PC-3 (cell line): Measurements from ENCODE around the gene CPA3. TPM values are rescaled to one million over a fixed set of nuclear protein-coding genes. Genes with fewer than 3 reads are reported as not detected.

Source experiments
- ATAC-seq: fragments of 200-7000 bp; cut with Tn5 transposase; 2 replicates; pipeline ENCODE4 v1.9.1; 2020; ENCODE audit warnings: mild to moderate bottlenecking, moderate library complexity
- BruUV-seq: library from RNA; stranded (reverse); fragments of 400-500 nt; replicated peaks from 2 replicates; lab custom pipeline; 2021; lab: Mats Ljungman, UMichigan
- CTCF ChIA-PET: fragments of 300-600 bp; sonication (Branson Sonifier 250); formaldehyde crosslinking; loops from one replicate; lab custom pipeline; 2022; ENCODE audit warnings: antibody characterized with exemption; lab: Charles Lee
- POLR2A ChIA-PET: fragments of 300-600 bp; sonication (Branson Sonifier 250); formaldehyde crosslinking; loops from one replicate; lab custom pipeline; 2022; ENCODE audit warnings: antibody characterized with exemption; ENCODE audit not compliant: unreplicated experiment; lab: Charles Lee
- DNase-seq: peaks from one replicate; pipeline ENCODE4 v3.0.0-alpha.2; 2015
- H2AFZ ChIP-seq: fragments of 300-600 bp; sonication (generic); 2 replicates; pipeline ENCODE4 v1.6.0; 2016; ENCODE audit warnings: antibody characterized with exemption, low read length
- H3F3A ChIP-seq: fragments of 300-600 bp; sonication (generic); one replicate; pipeline ENCODE4 v1.6.0; 2017; ENCODE audit warnings: antibody characterized with exemption, low read length, control low read depth, mild to moderate bottlenecking; ENCODE audit not compliant: unreplicated experiment
- H3K27ac ChIP-seq: fragments of 300-600 bp; sonication (generic); 2 replicates; pipeline ENCODE4 v1.5.1; 2016; ENCODE audit warnings: mild to moderate bottlenecking, low read length
- H3K27me3 ChIP-seq: fragments of 300-600 bp; sonication (generic); 2 replicates; pipeline ENCODE4 v1.6.1; 2016; ENCODE audit warnings: low read length, mixed read lengths
- H3K36me3 ChIP-seq: fragments of 300-600 bp; sonication (generic); 2 replicates; pipeline ENCODE4 v1.6.1; 2016; ENCODE audit warnings: low read depth, mixed run types, low read length, mixed read lengths
- H3K4me1 ChIP-seq: fragments of 300-600 bp; sonication (generic); 2 replicates; pipeline ENCODE4 v1.5.1; 2016; ENCODE audit warnings: low read length; ENCODE audit not compliant: insufficient read depth
- H3K4me2 ChIP-seq: fragments of 300-600 bp; sonication (generic); 2 replicates; pipeline ENCODE4 v1.6.0; 2016; ENCODE audit warnings: low read length
- H3K4me3 ChIP-seq: fragments of 300-600 bp; sonication (generic); 2 replicates; pipeline ENCODE4 v1.5.1; 2016; ENCODE audit warnings: mild to moderate bottlenecking, low read length, mixed read lengths
- H3K79me2 ChIP-seq: fragments of 300-600 bp; sonication (generic); 2 replicates; pipeline ENCODE4 v1.6.1; 2017; ENCODE audit warnings: low read length, mixed read lengths
- H3K9ac ChIP-seq: fragments of 300-600 bp; sonication (generic); 2 replicates; pipeline ENCODE4 v1.6.0; 2016; ENCODE audit warnings: mild to moderate bottlenecking, low read length
- H3K9me2 ChIP-seq: fragments of 300-600 bp; sonication (generic); replicated peaks from 2 replicates; pipeline ENCODE4 v1.6.1; 2016; ENCODE audit warnings: mixed run types, low read length, mixed read lengths
- H3K9me3 ChIP-seq: fragments of 300-600 bp; sonication (generic); 2 replicates; pipeline ENCODE4 v1.6.1; 2016; ENCODE audit warnings: low read length, mixed read lengths
- H4K20me1 ChIP-seq: fragments of 300-600 bp; sonication (generic); 2 replicates; pipeline ENCODE4 v1.6.1; 2016; ENCODE audit warnings: low read length, mixed read lengths
- CTCF ChIP-seq: fragments of 300-600 bp; sonication (generic); conservative IDR thresholded peaks from 2 replicates; pipeline ENCODE4 v1.5.1; 2017; ENCODE audit warnings: antibody characterized with exemption, low read depth, mild to moderate bottlenecking, low read length
- EZH2 ChIP-seq: fragments of 300-600 bp; sonication (generic); IDR thresholded peaks from one replicate; pipeline ENCODE4 v1.6.1; 2017; ENCODE audit warnings: antibody characterized with exemption, mild to moderate bottlenecking, low read length; ENCODE audit not compliant: unreplicated experiment
- EZH2phosphoT487 ChIP-seq: fragments of 300-600 bp; sonication (generic); IDR thresholded peaks from 2 replicates; pipeline ENCODE4 v1.6.1; 2018; ENCODE audit warnings: mild to moderate bottlenecking, antibody characterized with exemption, low read length, borderline replicate concordance
- intact Hi-C: fragments of 100-400 bp; cut with micrococcal nuclease; formaldehyde crosslinking; loops from 2 replicates; pipeline ENCODE4 v1.9.0; 2023
- total RNA-seq: library from RNA; depleted of rRNA; stranded (reverse); fragments of >200 nt; gene quantifications from 2 replicates; pipeline ENCODE4 v1.2.3, GENCODE V29; 2014

Gene CPA3
- total RNA-seq, 1 experiment from 2014 or later, result not detected

- POLR2A ChIA-PET, result no interaction called here
- CTCF ChIA-PET, result no interaction called here
- Histone ChIP-seq H3K4me3 (no peak overlapping the region), H3K79me2 (no peaks in the 10 kb centered on the region), H3K9me3 (no peaks in the 10 kb centered on the region), H3K9ac (no peak overlapping the region), H3K9me2 (no peaks in the 10 kb centered on the region), H3K27me3 (peaks cover 12% of the 10 kb centered on the region; the same call in 1 of the 2 replicates), H3K4me1 (peaks cover 8% of the 10 kb centered on the region; the same call in 1 of the 2 replicates), H3K27ac (no peak overlapping the region), H2AFZ (no peak overlapping the region), H3K4me2 (no peak overlapping the region), H4K20me1 (no peaks in the 10 kb centered on the region), H3K36me3 (no peaks in the 10 kb centered on the region), H3F3A (no peaks in the 10 kb centered on the region)
- no peak for TF ChIP-seq CTCF
- no peak for TF ChIP-seq EZH2phosphoT487
- no peak for TF ChIP-seq EZH2
- no peak for DNase-seq
- intact Hi-C loops, result no loop called here
- BruUV-seq, result no TSS peak
- ATAC-seq, result no peak
These were observed 58.5 kb downstream of the CPA3 start for GRCh38 chr3:148923592-148923991.

DNA sequence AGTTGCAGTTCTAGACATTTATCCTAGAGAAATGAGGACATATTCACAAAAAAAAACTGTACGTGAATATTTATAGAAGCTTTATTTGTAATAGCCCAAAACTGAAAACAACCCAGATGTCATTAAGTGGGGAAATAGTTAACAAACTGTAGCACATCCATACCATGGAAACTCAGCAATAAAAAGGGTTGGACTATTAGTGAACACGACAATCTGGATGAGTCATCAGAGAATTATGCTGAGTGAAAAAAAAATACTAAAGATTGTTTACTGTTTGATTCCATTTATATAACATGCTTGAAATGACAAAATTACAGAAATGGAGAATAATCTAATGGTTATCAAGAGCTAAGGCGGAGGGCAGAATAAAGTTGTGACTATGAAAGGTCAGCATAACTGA is 59.5 kb downstream of the CPA3 start:
- no peak overlapping the region for H3K9ac ChIP-seq
- H3F3A ChIP-seq, result no peaks in the 10 kb centered on the region
- no peak for TF ChIP-seq EZH2
- no peak for TF ChIP-seq EZH2phosphoT487
- no peak for TF ChIP-seq CTCF
- no peak overlapping the region for H3K27ac ChIP-seq
- CTCF ChIA-PET, result no interaction called here
- POLR2A ChIA-PET, result no interaction called here
- no peaks in the 10 kb centered on the region for H3K9me3 ChIP-seq
- ATAC-seq (peak; percentile 77), DNase-seq (peak; percentile 68)
- no peak overlapping the region for H3K4me3 ChIP-seq
- peak overlapping the region; percentile 11; the same call in 1 of the 2 replicates for H3K4me2 ChIP-seq
- intact Hi-C loops, result loop anchor here (2.0 kb wide), 1 partner anchor 18 kb away; no protein-coding TSS in a partner anchor
- no peaks in the 10 kb centered on the region for H3K36me3 ChIP-seq
- H3K9me2 ChIP-seq, result no peaks in the 10 kb centered on the region
- no peaks in the 10 kb centered on the region for H3K79me2 ChIP-seq
- peaks cover 12% of the 10 kb centered on the region; the same call in 1 of the 2 replicates for H3K27me3 ChIP-seq
- H4K20me1 ChIP-seq, result no peaks in the 10 kb centered on the region
- H3K4me1 ChIP-seq, result peaks cover 8% of the 10 kb centered on the region; the same call in 1 of the 2 replicates
- no TSS peak for BruUV-seq
- H2AFZ ChIP-seq, result no peak overlapping the region

GRCh38 chr3:148925845-148926244 is 60.7 kb downstream of the CPA3 start:
- no peaks in the 10 kb centered on the region for H3K36me3 ChIP-seq
- no TSS peak for BruUV-seq
- H2AFZ ChIP-seq, result no peak overlapping the region
- peaks cover 12% of the 10 kb centered on the region; the same call in 1 of the 2 replicates for H3K27me3 ChIP-seq
- peaks cover 8% of the 10 kb centered on the region; the same call in 1 of the 2 replicates for H3K4me1 ChIP-seq
- ChIA-PET CTCF (no interaction called here), POLR2A (no interaction called here)
- H3K9me3 ChIP-seq, result no peaks in the 10 kb centered on the region
- H3K4me3 ChIP-seq, result no peak overlapping the region
- no peak overlapping the region for H3K4me2 ChIP-seq
- TF ChIP-seq EZH2phosphoT487 (no peak), CTCF (no peak), EZH2 (no peak)
- H3K9me2 ChIP-seq, result no peaks in the 10 kb centered on the region
- no peaks in the 10 kb centered on the region for H4K20me1 ChIP-seq
- no peaks in the 10 kb centered on the region for H3K79me2 ChIP-seq
- H3K27ac ChIP-seq, result no peak overlapping the region
- intact Hi-C loops, result loop anchor here (2.0 kb wide), 1 partner anchor 17 kb away; no protein-coding TSS in a partner anchor
- no peaks in the 10 kb centered on the region for H3F3A ChIP-seq
- DNase-seq (no peak), ATAC-seq (no peak)
- no peak overlapping the region for H3K9ac ChIP-seq
